ENCODE data around the gene HMOX2.

DNA sequence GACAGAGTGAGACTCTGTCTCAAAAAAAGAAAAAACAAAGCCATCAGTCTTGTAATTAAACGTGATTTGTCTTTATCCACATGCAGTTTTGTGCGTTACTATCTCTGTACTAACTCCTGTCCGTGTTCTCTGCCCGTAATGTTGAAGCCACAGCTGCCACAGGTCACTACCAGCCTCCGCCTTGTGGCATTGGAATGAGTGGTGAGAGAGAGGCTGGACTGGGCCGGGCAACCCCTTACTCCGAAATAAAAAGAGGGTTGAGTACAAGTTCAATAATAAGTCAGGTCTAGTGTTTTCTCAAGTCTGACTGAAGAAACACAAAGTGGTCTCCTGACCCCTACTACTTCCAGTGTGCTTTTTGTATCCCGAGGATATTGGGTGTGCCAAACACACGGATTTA is 45.2 kb upstream of the HMOX2 start:
- TF ChIP-seq CTCF (IDR thresholded peaks at IDR 0.05) (no peak), ZFX (IDR thresholded peaks at IDR 0.05; ENCODE audit: borderline replicate concordance) (no peak)
